Smooth muscle cell (in vitro differentiated cells): ENCODE results near the gene SURF4. TPM values are rescaled to one million over a fixed set of nuclear protein-coding genes. Genes with fewer than 3 reads are reported as not detected.
"Not testable (repeated sequence)": the region's sequence is repeated elsewhere in the genome, so short reads cannot be mapped to it uniquely, and the experiment has no call there.

Source experiments
- DNase-seq: peaks from one replicate; lab custom pipeline; 2025; ENCODE audit not compliant: unreplicated experiment; lab: John Stamatoyannopoulos, UW
- H2AFZ ChIP-seq: fragments of 200-600 bp; sonication (generic); 2 replicates; pipeline ENCODE4 v1.6.0; 2016; ENCODE audit warnings: antibody characterized with exemption, low read depth, mild to moderate bottlenecking
- H3F3A ChIP-seq: fragments of 200-600 bp; sonication (generic); 2 replicates; pipeline ENCODE4 v1.6.0; 2017; ENCODE audit warnings: antibody characterized with exemption, low read depth
- H3K27ac ChIP-seq: fragments of 200-600 bp; sonication (generic); 2 replicates; pipeline ENCODE4 v1.5.1; 2016; ENCODE audit warnings: low read depth, mild to moderate bottlenecking
- H3K27me3 ChIP-seq: fragments of 200-600 bp; sonication (generic); 2 replicates; pipeline ENCODE4 v1.6.1; 2016; ENCODE audit warnings: low read depth, mild to moderate bottlenecking
- H3K36me3 ChIP-seq: fragments of 200-600 bp; sonication (generic); 2 replicates; pipeline ENCODE4 v1.5.1; 2016; ENCODE audit warnings: low read depth
- H3K4me1 ChIP-seq: fragments of 200-600 bp; sonication (generic); 2 replicates; pipeline ENCODE4 v1.5.1; 2016; ENCODE audit warnings: low read depth
- H3K4me2 ChIP-seq: fragments of 200-600 bp; sonication (generic); 2 replicates; pipeline ENCODE4 v1.6.0; 2016; ENCODE audit warnings: mild to moderate bottlenecking
- H3K4me3 ChIP-seq: fragments of 200-600 bp; sonication (generic); 2 replicates; pipeline ENCODE4 v1.5.1; 2016; ENCODE audit warnings: mild to moderate bottlenecking
- H3K79me2 ChIP-seq: fragments of 200-600 bp; sonication (generic); 2 replicates; pipeline ENCODE4 v1.6.0; 2016; ENCODE audit warnings: low read depth, mild to moderate bottlenecking
- H3K9ac ChIP-seq: fragments of 200-600 bp; sonication (generic); 2 replicates; pipeline ENCODE4 v1.6.0; 2016; ENCODE audit warnings: low read depth
- H3K9me3 ChIP-seq: fragments of 200-600 bp; sonication (generic); replicated peaks from 2 replicates; pipeline ENCODE4 v1.5.1; 2016; ENCODE audit warnings: low read depth
- H4K20me1 ChIP-seq: fragments of 200-600 bp; sonication (generic); 2 replicates; pipeline ENCODE4 v1.6.0; 2016; ENCODE audit warnings: low read depth
- CTCF ChIP-seq: fragments of 200-600 bp; sonication (generic); IDR thresholded peaks from 2 replicates; pipeline ENCODE4 v1.5.1; 2017; ENCODE audit warnings: borderline replicate concordance, mild to moderate bottlenecking, antibody characterized with exemption; ENCODE audit not compliant: insufficient read depth, poor library complexity, severe bottlenecking
- WGBS: methylation state at CpG from one replicate; pipeline ENCODE4 v1.1.7; 2016; ENCODE audit warnings: low lambda C conversion rate; 5-methylcytosine and 5-hydroxymethylcytosine counted together
- polyA plus RNA-seq: library from polyadenylated mRNA; unstranded; fragments of >200 nt; fragmentation: Nextera tagmentation; extraction: Ambion mirVana; gene quantifications from 2 replicates; pipeline ENCODE4 v1.2.1, GENCODE V29; 2016
- total RNA-seq: library from RNA; depleted of rRNA; stranded (reverse); fragments of >200 nt; gene quantifications from 2 replicates; pipeline ENCODE4 v1.2.3, GENCODE V29; 2014

The SURF4 gene
- total and polyA plus RNA-seq, 2 experiments from 2014 or later, result 353 to 396 TPM

GRCh38 chr9:133339641-133340040, 36.2 kb downstream of the SURF4 start:
- TF ChIP-seq CTCF, result no peak
- H3K4me1 ChIP-seq, result peaks cover 7% of the 10 kb centered on the region
- no peaks in the 10 kb centered on the region for H3F3A ChIP-seq
- no peak overlapping the region for H3K4me2 ChIP-seq
- no peak overlapping the region for H3K9ac ChIP-seq
- no peak overlapping the region for H2AFZ ChIP-seq
- H3K9me3 ChIP-seq, result no peaks in the 10 kb centered on the region
- no peak for DNase-seq
- H4K20me1 ChIP-seq, result peaks cover 8% of the 10 kb centered on the region
- peaks cover 13% of the 10 kb centered on the region for H3K79me2 ChIP-seq
- 95% methylated on average over 5 of the region's 5 CpGs for WGBS
- no peaks in the 10 kb centered on the region for H3K36me3 ChIP-seq
- no peak overlapping the region for H3K27ac ChIP-seq
- no peak overlapping the region for H3K4me3 ChIP-seq
- H3K27me3 ChIP-seq, result no peaks in the 10 kb centered on the region

- Histone ChIP-seq H3K4me2 (peak within 1 kb of the TSS; percentile 99), H3K4me3 (peak within 1 kb of the TSS; percentile 98), H4K20me1 (peaks cover 12% of the 10 kb centered on the region), H2AFZ (peak within 1 kb of the TSS; percentile 84), H3K4me1 (peaks cover 7% of the 10 kb centered on the region), H3K9ac (peak within 1 kb of the TSS; percentile 79), H3K9me3 (no peaks in the 10 kb centered on the region), H3K36me3 (no peaks in the 10 kb centered on the region), H3K79me2 (peaks cover 21% of the 10 kb centered on the region), H3K27ac (peak within 1 kb of the TSS; percentile 61), H3K27me3 (no peaks in the 10 kb centered on the region), H3F3A (no peaks in the 10 kb centered on the region)
- TF ChIP-seq CTCF, result no peak
- 8% methylated on average over 68 of the region's 70 CpGs for WGBS
- DNase-seq, result peak; percentile 60
Measured at GRCh38 chr9:133335924-133336811, 39.7 kb downstream of the SURF4 start, which contains the start of gene SURF6. Gene SURF6, minus strand, starts transcription at chr9:133336188. Its CDS starts 56 bp downstream, at chr9:133336132.

- Histone ChIP-seq H3K4me2 (peak overlapping the region; percentile 99), H4K20me1 (peaks cover 16% of the 10 kb centered on the region), H3K79me2 (peaks cover 21% of the 10 kb centered on the region), H3K4me3 (peak overlapping the region; percentile 98), H3K9ac (peak overlapping the region; percentile 79)
- H3K27me3 ChIP-seq, H2AFZ ChIP-seq, H3K4me1 ChIP-seq, H3K36me3 ChIP-seq, H3K9me3 ChIP-seq, H3K27ac ChIP-seq, DNase-seq, H3F3A ChIP-seq: not testable (repeated sequence)
- 64% methylated on average over 11 of the region's 11 CpGs for WGBS
Measured at GRCh38 chr9:133334888-133335287, 41.0 kb downstream of the SURF4 start.

GRCh38 chr9:133334161-133334560, 41.7 kb downstream of the SURF4 start:
- Histone ChIP-seq H3K27me3 (no peaks in the 10 kb centered on the region), H3K4me2 (peak overlapping the region; percentile 99), H4K20me1 (peaks cover 16% of the 10 kb centered on the region), H3K9ac (no peak overlapping the region), H2AFZ (no peak overlapping the region), H3K27ac (no peak overlapping the region), H3K4me1 (peaks cover 7% of the 10 kb centered on the region), H3K4me3 (peak overlapping the region; percentile 98), H3K9me3 (no peaks in the 10 kb centered on the region), H3K79me2 (peaks cover 21% of the 10 kb centered on the region), H3K36me3 (no peaks in the 10 kb centered on the region), H3F3A (peaks cover 7% of the 10 kb centered on the region)
- no peak for DNase-seq
- WGBS, result over 99% methylated on average over 6 of the region's 6 CpGs
- TF ChIP-seq CTCF, result no peak
